Activated CD4-positive, alpha-beta T cell treated with anti-CD3 and anti-CD28 coated beads, Interleukin-2, amount 10 ng/mL, durations not matched to agents 7 days and 5 days (primary cell): ENCODE data around the gene TRIM7. TPM values are rescaled to one million over a fixed set of nuclear protein-coding genes. Genes with fewer than 3 reads are reported as not detected.
A peak's percentile ranks its signal among the peaks of the same experiment; 100 is the strongest.

Experiments
- CTCF ChIA-PET: fragments of 350-600 bp; sonication (Branson Sonifier 250); formaldehyde crosslinking; loops from one replicate; lab custom pipeline; 2021; ENCODE audit warnings: antibody characterized with exemption; lab: Charles Lee
- POLR2A ChIA-PET: fragments of 350-600 bp; sonication (Branson Sonifier 250); formaldehyde crosslinking; loops from one replicate; lab custom pipeline; 2021; ENCODE audit warnings: antibody characterized with exemption; lab: Charles Lee
- DNase-seq: peaks from one replicate; pipeline ENCODE4 v3.0.0-alpha.2; 2020
- H3K27ac Mint-ChIP-seq: one replicate; pipeline ENCODE4 v1.8.0; 2021; ENCODE audit warnings: mild to moderate bottlenecking, moderate library complexity, mixed read lengths
- H3K27me3 Mint-ChIP-seq: one replicate; pipeline ENCODE4 v1.8.0; 2021; ENCODE audit warnings: mixed read lengths
- H3K36me3 Mint-ChIP-seq: one replicate; pipeline ENCODE4 v1.8.0; 2021; ENCODE audit warnings: low read depth, mixed read lengths
- H3K4me1 Mint-ChIP-seq: one replicate; pipeline ENCODE4 v1.8.0; 2021; ENCODE audit warnings: mixed read lengths
- H3K4me3 Mint-ChIP-seq: one replicate; pipeline ENCODE4 v1.8.0; 2021; ENCODE audit warnings: mild to moderate bottlenecking, moderate library complexity, mixed read lengths
- H3K9me3 Mint-ChIP-seq: one replicate; pipeline ENCODE4 v1.8.0; 2021; ENCODE audit warnings: mixed read lengths
- total RNA-seq, 2 experiments: library from RNA; stranded (reverse); gene quantifications; one replicate each; pipeline ENCODE4 v1.2.3, GENCODE V29; 2021

The TRIM7 gene
- total RNA-seq, 2 experiments from 2014 or later: 0.29 to 0.84 TPM

GRCh38 chr5:181205761-181206649, 1.0 kb upstream of the TRIM7 start:
- H3K4me1 Mint-ChIP-seq: peaks cover 34% of the 10 kb centered on the region
- peak overlapping the region; percentile 74 for H3K4me3 Mint-ChIP-seq

GRCh38 chr5:181204113-181204825, 727 bp downstream of the TRIM7 start:
- Mint-ChIP-seq H3K27me3 (peaks cover 50% of the 10 kb centered on the region), H3K27ac (peak overlapping the region; percentile 70), H3K4me1 (peaks cover 34% of the 10 kb centered on the region), H3K4me3 (peak overlapping the region; percentile 75), H3K36me3 (no peaks in the 10 kb centered on the region), H3K9me3 (no peaks in the 10 kb centered on the region)
- POLR2A ChIA-PET: no interaction called here
- CTCF ChIA-PET: interaction anchor here (1.3 to 8.7 kb wide), 5 partner anchors 14 to 401 kb away, joined by 3 to 90 read pairs (median 16); no protein-coding TSS in a partner anchor
- DNase-seq: no peak

More at GRCh38 chr5:181205761-181206649, 1.0 kb upstream of the TRIM7 start:
- Mint-ChIP-seq H3K36me3 (no peaks in the 10 kb centered on the region), H3K27ac (peak overlapping the region; percentile 79), H3K9me3 (no peaks in the 10 kb centered on the region), H3K27me3 (peaks cover 39% of the 10 kb centered on the region)
- ChIA-PET POLR2A (interaction anchor here (1.3 kb wide), 1 partner anchor 16 kb away, joined by 11 read pairs; no protein-coding TSS in a partner anchor), CTCF (interaction anchor here (1.0 to 8.7 kb wide), 8 partner anchors 9 to 33 kb away, joined by 3 to 90 read pairs (median 12); partner anchors contain the start of gene TRIM41)
- DNase-seq: peak; percentile 30

- DNase-seq: no peak
- Mint-ChIP-seq H3K4me3 (peak overlapping the region; percentile 75), H3K9me3 (no peaks in the 10 kb centered on the region), H3K27ac (peak overlapping the region; percentile 70), H3K27me3 (peaks cover 53% of the 10 kb centered on the region), H3K4me1 (peaks cover 34% of the 10 kb centered on the region), H3K36me3 (no peaks in the 10 kb centered on the region)
- POLR2A ChIA-PET: no interaction called here
- CTCF ChIA-PET: interaction anchor here (1.3 to 8.7 kb wide), 4 partner anchors 13 to 400 kb away, joined by 3 to 90 read pairs (median 16); no protein-coding TSS in a partner anchor
Observed at GRCh38 chr5:181203777-181204112, 1.3 kb downstream of the TRIM7 start.

- H3K4me1 Mint-ChIP-seq: peaks cover 31% of the 10 kb centered on the region
- H3K36me3 Mint-ChIP-seq: no peaks in the 10 kb centered on the region
- no peaks in the 10 kb centered on the region for H3K9me3 Mint-ChIP-seq
- no peak overlapping the region for H3K4me3 Mint-ChIP-seq
- ChIA-PET POLR2A (no interaction called here), CTCF (interaction anchor here (1.3 to 8.7 kb wide), 4 partner anchors 13 to 400 kb away, joined by 3 to 90 read pairs (median 16); no protein-coding TSS in a partner anchor)
- H3K27ac Mint-ChIP-seq: no peak overlapping the region
- DNase-seq: no peak
- peaks cover 53% of the 10 kb centered on the region for H3K27me3 Mint-ChIP-seq
Observed at GRCh38 chr5:181203093-181203711, 1.8 kb downstream of the TRIM7 start.

GRCh38 chr5:181200816-181201215, 4.2 kb downstream of the TRIM7 start:
- Mint-ChIP-seq H3K4me1 (peaks cover 12% of the 10 kb centered on the region), H3K36me3 (no peaks in the 10 kb centered on the region), H3K27me3 (peaks cover 47% of the 10 kb centered on the region), H3K27ac (no peak overlapping the region), H3K4me3 (no peak overlapping the region), H3K9me3 (no peaks in the 10 kb centered on the region)
- POLR2A ChIA-PET: no interaction called here
- CTCF ChIA-PET: interaction anchor here (0.7 to 8.7 kb wide), 2 partner anchors 9 to 10 kb away, joined by 3 to 90 read pairs; no protein-coding TSS in a partner anchor
- DNase-seq: no peak

- Mint-ChIP-seq H3K36me3 (no peaks in the 10 kb centered on the region), H3K4me3 (no peak overlapping the region), H3K9me3 (no peaks in the 10 kb centered on the region), H3K27me3 (peaks cover 42% of the 10 kb centered on the region), H3K4me1 (peaks cover 7% of the 10 kb centered on the region), H3K27ac (no peak overlapping the region)
- CTCF ChIA-PET: interaction anchor here (0.7 to 4.1 kb wide), 3 partner anchors 8 to 15 kb away, joined by 3 to 13 read pairs (median 10); no protein-coding TSS in a partner anchor
- POLR2A ChIA-PET: no interaction called here
- no peak for DNase-seq
Observed at GRCh38 chr5:181199881-181200638, 4.9 kb downstream of the TRIM7 start.

- peaks cover 4% of the 10 kb centered on the region for H3K4me1 Mint-ChIP-seq
- no peaks in the 10 kb centered on the region for H3K9me3 Mint-ChIP-seq
- no peaks in the 10 kb centered on the region for H3K36me3 Mint-ChIP-seq
- H3K27ac Mint-ChIP-seq: no peak overlapping the region
- ChIA-PET CTCF (interaction anchor here (1.5 to 4.1 kb wide), 2 partner anchors 11 to 14 kb away, joined by 10 to 13 read pairs; no protein-coding TSS in a partner anchor), POLR2A (no interaction called here)
- H3K4me3 Mint-ChIP-seq: no peak overlapping the region
- H3K27me3 Mint-ChIP-seq: peaks cover 40% of the 10 kb centered on the region
- DNase-seq: no peak
Observed at GRCh38 chr5:181198905-181199519, 6.0 kb downstream of the TRIM7 start.

- no peak overlapping the region for H3K27ac Mint-ChIP-seq
- CTCF ChIA-PET: interaction anchor here (1.1 to 4.1 kb wide), 5 partner anchors 9 to 28 kb away, joined by 3 to 13 read pairs (median 5); no protein-coding TSS in a partner anchor
- peaks cover 2% of the 10 kb centered on the region for H3K4me1 Mint-ChIP-seq
- no peak for DNase-seq
- no peaks in the 10 kb centered on the region for H3K9me3 Mint-ChIP-seq
- H3K36me3 Mint-ChIP-seq: no peaks in the 10 kb centered on the region
- no peak overlapping the region for H3K4me3 Mint-ChIP-seq
- peaks cover 31% of the 10 kb centered on the region for H3K27me3 Mint-ChIP-seq
- POLR2A ChIA-PET: no interaction called here
Observed at GRCh38 chr5:181198106-181198685, 6.8 kb downstream of the TRIM7 start.

GRCh38 chr5:181197326-181197951, 7.6 kb downstream of the TRIM7 start:
- CTCF ChIA-PET: interaction anchor here (0.9 to 4.1 kb wide), 6 partner anchors 9 to 27 kb away, joined by 3 to 13 read pairs (median 5); no protein-coding TSS in a partner anchor
- Mint-ChIP-seq H3K9me3 (no peaks in the 10 kb centered on the region), H3K4me1 (peaks cover 6% of the 10 kb centered on the region), H3K27me3 (peaks cover 25% of the 10 kb centered on the region), H3K36me3 (no peaks in the 10 kb centered on the region), H3K4me3 (no peak overlapping the region), H3K27ac (no peak overlapping the region)
- no peak for DNase-seq
- POLR2A ChIA-PET: no interaction called here

- POLR2A ChIA-PET: no interaction called here
- Mint-ChIP-seq H3K4me1 (peaks cover 18% of the 10 kb centered on the region), H3K27me3 (peaks cover 12% of the 10 kb centered on the region), H3K4me3 (no peak overlapping the region), H3K9me3 (no peaks in the 10 kb centered on the region), H3K36me3 (peaks cover 3% of the 10 kb centered on the region), H3K27ac (no peak overlapping the region)
- DNase-seq: no peak
- CTCF ChIA-PET: interaction anchor here (0.6 to 0.9 kb wide), 3 partner anchors 10 to 385 kb away, joined by 3 read pairs; partner anchors contain the start of gene TRIM7
Observed at GRCh38 chr5:181195249-181195761, 9.7 kb downstream of the TRIM7 start.
